ENCODE measurements around the gene GFOD2. TPM values are rescaled to one million over a fixed set of nuclear protein-coding genes. Genes with fewer than 3 reads are reported as not detected.
A peak's percentile ranks its signal among the peaks of the same experiment; 100 is the strongest.

The GFOD2 gene
- total and polyA plus RNA-seq, 2 of the 8 experiments (the other 6 are each of a cell fraction or from before 2014, with no cell fraction given) = 21.4 to 33.2 TPM

GRCh38 chr16:67648764-67649407 is 70.2 kb downstream of the GFOD2 start:
- peak overlapping the region in 1 of 4 experiments; percentile 22; a peak in 1 of 8 replicates for H3K4me3 ChIP-seq (ENCODE audit: extremely low read depth in 1 of 4, insufficient read depth in 2 of 4, low read depth in 3 of 4, low read length in 4 of 4)
- no peak overlapping the region for H3K27ac ChIP-seq (ENCODE audit: low read depth, low read length)
- FAIRE-seq (no peak), DNase-seq (ENCODE audit: low read depth in 1 of 2, low spot score in 2 of 2) (no peak)
- peak overlapping the region; percentile 16 to 49 for H3K4me2 ChIP-seq (ENCODE audit: insufficient read depth in 1 of 2, low read depth in 2 of 2, low read length in 2 of 2)
- no peak overlapping the region for H3K9ac ChIP-seq (replicated peaks in 1 of 4; ENCODE audit: extremely low read depth in 1 of 4, low read depth in 3 of 4, low read length in 3 of 4)
- H3K27me3 ChIP-seq (replicated peaks in 1 of 4; ENCODE audit: control insufficient read depth in 3 of 4, extremely low read depth in 1 of 4, insufficient read depth in 3 of 4, low read length in 3 of 4) = peaks cover 3 to 39% (median 24%) of the 10 kb centered on the region in 4 experiments; a peak in 6 of 7 replicates
- no peak overlapping the region for H2BK5ac ChIP-seq (ENCODE audit: low read depth, low read length)
- no peak overlapping the region for H4K5ac ChIP-seq (ENCODE audit: insufficient read length, low read depth, low read length)
- no peaks in the 10 kb centered on the region for H3K79me1 ChIP-seq (ENCODE audit: low read depth, low read length)
- H2BK15ac ChIP-seq (ENCODE audit: low read length) = no peak overlapping the region
- peaks cover 5 to 15% of the 10 kb centered on the region in 2 experiments for H4K20me1 ChIP-seq (replicated peaks in 1 of 2; ENCODE audit: control insufficient read depth in 1 of 2, insufficient read depth in 2 of 2, low read length in 2 of 2)
- ChIA-PET CTCF (ENCODE audit: partially characterized antibody) (interaction anchor here (0.8 to 18.0 kb wide), 14 partner anchors 10 to 155 kb away, joined by 3 to 202 read pairs (median 6); partner anchors contain the start of genes ACD, C16orf86, ENKD1 and PARD6A), POLR2A (ENCODE audit: partially characterized antibody) (interaction anchor here (0.7 to 3.4 kb wide), 8 partner anchors 9 to 168 kb away, joined by 3 to 13 read pairs (median 4); partner anchors contain the start of genes ACD, ATP6V0D1, CTCF and RIPOR1)
- H3K18ac ChIP-seq (ENCODE audit: extremely low read depth, low read length) = no peak overlapping the region; the same call in 1 of the 2 replicates
- peaks cover 0 to 24% (median 9%) of the 10 kb centered on the region in 4 experiments; a peak in 5 of 7 replicates for H3K4me1 ChIP-seq (replicated peaks in 1 of 4; ENCODE audit: control insufficient read depth in 3 of 4, insufficient read depth in 4 of 4, low read length in 3 of 4)
- no peak overlapping the region for H3K56ac ChIP-seq (replicated peaks; ENCODE audit: insufficient read length, low read depth, low read length)
- no peak overlapping the region for H2BK20ac ChIP-seq (ENCODE audit: low read length)
- H3K9me3 ChIP-seq (ENCODE audit: insufficient read depth in 2 of 2, low read depth in 1 of 2, low read length in 1 of 2) = no peaks in the 10 kb centered on the region
- no peaks in the 10 kb centered on the region for H3K36me3 ChIP-seq (ENCODE audit: control insufficient read depth in 2 of 4, insufficient read depth in 4 of 4, low read length in 3 of 4)
- H4K8ac ChIP-seq (ENCODE audit: extremely low read depth, insufficient read depth, low read length) = no peak overlapping the region
- no peak overlapping the region for H3K14ac ChIP-seq (ENCODE audit: insufficient read length)
- H2AK5ac ChIP-seq (ENCODE audit: low read depth, low read length) = no peak overlapping the region
- no peak overlapping the region for H2BK120ac ChIP-seq (replicated peaks; ENCODE audit: low read depth, low read length)
- H3K4ac ChIP-seq (replicated peaks; ENCODE audit: insufficient read length, low read depth, low read length) = no peak overlapping the region
- no peak overlapping the region for H2BK12ac ChIP-seq (ENCODE audit: low read depth, low read length)
- no peak overlapping the region for H3K23ac ChIP-seq (ENCODE audit: insufficient read length)
- no peaks in the 10 kb centered on the region for H3K79me2 ChIP-seq (ENCODE audit: control insufficient read depth in 1 of 2, insufficient read depth in 2 of 2, low read length in 2 of 2)
- no peak overlapping the region for H2AFZ ChIP-seq (ENCODE audit: low read length)
- 86% methylated on average over 29 of the region's 35 CpGs; no CpG with 5 or more reads in 1 of the 2 experiments for WGBS, 2 experiments (ENCODE audit: extremely low coverage in 1 of 2, insufficient coverage in 1 of 2, insufficient read length in 1 of 2, insufficient replicate concordance in 2 of 2, low coverage in 1 of 2, low lambda C conversion rate in 2 of 2, missing lambda C conversion rate in 1 of 2)
- TF ChIP-seq SP4 (IDR thresholded peaks at IDR 0.05; ENCODE audit: low read length) (no peak), SP1 (IDR thresholded peaks at IDR 0.05; ENCODE audit: low read depth, low read length) (no peak), KDM4A (IDR thresholded peaks at IDR 0.05; ENCODE audit: low read depth, low read length, severe bottlenecking) (peak; percentile 10), RNF2 (IDR thresholded peaks at IDR 0.05; ENCODE audit: borderline replicate concordance, low read depth, low read length, missing control alignments, poor library complexity, severe bottlenecking) (no peak), POU5F1 (IDR thresholded peaks at IDR 0.05; ENCODE audit: low read depth, low read length) (no peak), BACH1 (IDR thresholded peaks at IDR 0.05; ENCODE audit: low read length) (no peak)
- H3K23me2 ChIP-seq (ENCODE audit: low read depth, low read length) = peaks cover 11% of the 10 kb centered on the region; the same call in 1 of the 2 replicates
- no peak overlapping the region for H4K91ac ChIP-seq (replicated peaks; ENCODE audit: insufficient read length, low read length)

All from H1 (cell line).